COLO829 (cell line): ENCODE data around the gene CTU1.
"Not testable (repeated sequence)": the region's sequence is repeated elsewhere in the genome, so short reads cannot be mapped to it uniquely, and the experiment has no call there.

Experiments used
- DNase-seq: peaks from one replicate; pipeline ENCODE4 v3.0.0; 2012; ENCODE audit warnings: low spot score

Gene CTU1

GRCh38 chr19:51108066-51108804, at the start of gene CTU1:
CTU1 (minus strand) TSS chr19:51108409; CDS start chr19:51104569, 3,840 bp downstream.
- DNase-seq = peak; percentile 98

GRCh38 chr19:51157265-51157664, 49.1 kb upstream of the CTU1 start:
- no peak for DNase-seq

- no peak for DNase-seq
Observed at GRCh38 chr19:51156710-51157109, 48.5 kb upstream of the CTU1 start.

GRCh38 chr19:51150627-51151026, 42.4 kb upstream of the CTU1 start:
- no peak for DNase-seq

GRCh38 chr19:51148580-51148979, 40.4 kb upstream of the CTU1 start:
- DNase-seq = no peak

- DNase-seq = no peak
Observed at GRCh38 chr19:51147663-51148062, 39.5 kb upstream of the CTU1 start.

- no peak for DNase-seq
Observed at GRCh38 chr19:51146751-51147150, 38.5 kb upstream of the CTU1 start.

GRCh38 chr19:51145916-51146493, 37.8 kb upstream of the CTU1 start:
- DNase-seq = no peak

- DNase-seq = no peak
Observed at GRCh38 chr19:51144482-51145045, 36.4 kb upstream of the CTU1 start.

- DNase-seq = no peak
Observed at GRCh38 chr19:51143486-51143885, 35.3 kb upstream of the CTU1 start.

- not testable (repeated sequence) for DNase-seq
Observed at GRCh38 chr19:51142809-51143475, 34.7 kb upstream of the CTU1 start.

- DNase-seq = no peak
Observed at GRCh38 chr19:51142119-51142518, 33.9 kb upstream of the CTU1 start, which contains the start of gene SIGLEC7. SIGLEC7 (plus strand) TSS chr19:51142301; CDS start chr19:51142370, 69 bp downstream.

GRCh38 chr19:51141181-51141580, 33.0 kb upstream of the CTU1 start:
- DNase-seq = no peak

GRCh38 chr19:51140441-51140840, 32.2 kb upstream of the CTU1 start:
- no peak for DNase-seq

- DNase-seq = no peak
Observed at GRCh38 chr19:51139299-51140014, 31.2 kb upstream of the CTU1 start.

GRCh38 chr19:51138549-51138979, 30.4 kb upstream of the CTU1 start:
- DNase-seq = no peak

GRCh38 chr19:51137792-51138425, 29.7 kb upstream of the CTU1 start:
- DNase-seq = no peak

- DNase-seq = no peak
Observed at GRCh38 chr19:51136851-51137551, 28.8 kb upstream of the CTU1 start.

GRCh38 chr19:51135986-51136762, 28.0 kb upstream of the CTU1 start:
- DNase-seq = no peak

GRCh38 chr19:51135004-51135403, 26.8 kb upstream of the CTU1 start:
- no peak for DNase-seq
